HK-2 (cell line): ENCODE results near the gene CFAP20DC.
"Not testable (repeated sequence)": the region's sequence is repeated elsewhere in the genome, so short reads cannot be mapped to it uniquely, and the experiment has no call there.

Experiments
- DNase-seq: peaks from one replicate; pipeline ENCODE4 v3.0.0-alpha.2; 2018; ENCODE audit not compliant: unreplicated experiment

The CFAP20DC gene

GRCh38 chr3:58746758-58747157, 303.1 kb downstream of the CFAP20DC start:
- DNase-seq, result no peak

- no peak for DNase-seq
Measured at GRCh38 chr3:58743296-58743695, 306.5 kb downstream of the CFAP20DC start.

DNA sequence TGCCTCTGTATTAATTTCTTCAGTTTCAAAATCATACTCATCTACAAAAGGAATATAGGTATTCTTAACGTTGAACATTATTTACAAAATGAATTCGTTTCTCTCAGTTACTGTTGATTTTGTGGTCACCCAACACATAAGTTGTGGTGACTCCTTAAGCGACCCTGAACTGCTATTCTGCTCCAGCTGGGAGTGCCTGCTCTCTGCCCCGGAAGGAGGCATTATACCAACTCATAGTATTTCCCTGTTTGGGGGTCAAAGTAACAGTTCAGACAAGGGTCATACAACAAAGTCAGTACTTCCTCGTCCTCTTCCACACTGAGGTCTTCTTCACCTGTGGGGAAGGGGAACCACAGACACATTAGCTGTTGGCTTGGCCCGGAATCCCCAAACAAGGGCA, 307.6 kb downstream of the CFAP20DC start:
- DNase-seq, result no peak

DNA sequence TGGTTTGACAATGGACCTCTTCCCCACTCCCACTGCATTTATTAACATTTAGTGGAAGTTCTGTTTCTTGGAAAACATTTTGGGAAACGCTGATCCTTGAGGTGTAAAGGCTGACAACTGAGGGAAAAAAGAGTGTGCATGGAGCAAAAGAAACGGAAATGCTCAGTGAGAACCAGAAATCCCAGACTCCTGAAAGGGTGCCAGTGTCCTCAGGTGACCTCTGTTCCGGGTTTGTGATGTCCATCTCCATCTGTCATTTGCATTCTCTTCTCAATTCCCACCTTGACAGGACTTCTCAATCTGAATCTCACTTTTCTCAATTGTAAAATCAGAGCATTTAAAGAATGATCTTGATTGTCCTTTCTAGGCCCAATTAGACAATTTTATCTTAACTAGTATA, 312.2 kb downstream of the CFAP20DC start:
- DNase-seq, result no peak

DNA sequence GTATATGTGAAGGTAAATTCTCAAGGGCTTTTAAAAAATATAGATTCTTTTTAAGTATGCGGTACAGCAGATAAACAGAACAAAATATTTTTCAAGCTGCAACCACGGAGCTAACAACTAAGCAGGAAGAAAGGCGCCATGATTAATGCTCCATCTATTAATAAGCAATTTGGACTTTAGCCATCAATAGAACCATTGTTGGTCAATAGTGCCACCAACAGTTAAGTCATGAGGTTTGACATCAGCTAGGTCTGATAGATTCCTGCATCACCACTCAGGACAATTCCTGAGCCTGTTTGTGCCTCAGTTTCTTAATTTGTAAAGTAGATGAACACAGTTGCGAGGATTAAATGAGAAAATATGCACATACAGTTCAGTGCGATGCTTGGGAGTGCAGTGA, 318.2 kb downstream of the CFAP20DC start:
- DNase-seq, result no peak

- DNase-seq, result no peak
Measured at GRCh38 chr3:58728723-58729122, 321.1 kb downstream of the CFAP20DC start.

GRCh38 chr3:58725326-58725853, 324.4 kb downstream of the CFAP20DC start:
- DNase-seq, result no peak

DNA sequence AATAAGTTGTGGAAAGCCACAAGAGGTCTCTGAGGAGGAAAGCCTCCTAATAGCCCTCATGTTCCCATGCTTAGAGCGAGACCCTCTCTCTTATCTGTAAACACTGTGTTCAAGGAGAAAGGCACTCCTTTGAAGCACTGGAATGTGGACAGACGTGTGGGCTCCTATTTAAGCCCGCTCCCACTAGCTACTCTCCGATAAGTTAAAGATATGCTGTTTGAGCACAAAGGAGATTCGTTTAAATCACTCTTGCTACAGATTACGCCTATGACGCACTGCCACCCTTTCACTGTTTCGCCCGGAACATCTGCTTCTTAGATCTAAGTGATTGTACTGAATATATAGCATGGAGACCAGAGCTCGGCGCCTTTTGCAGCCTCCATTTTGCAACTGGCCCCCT, 325.5 kb downstream of the CFAP20DC start:
- DNase-seq, result no peak

GRCh38 chr3:58723173-58723572, 326.7 kb downstream of the CFAP20DC start:
- DNase-seq, result no peak

DNA sequence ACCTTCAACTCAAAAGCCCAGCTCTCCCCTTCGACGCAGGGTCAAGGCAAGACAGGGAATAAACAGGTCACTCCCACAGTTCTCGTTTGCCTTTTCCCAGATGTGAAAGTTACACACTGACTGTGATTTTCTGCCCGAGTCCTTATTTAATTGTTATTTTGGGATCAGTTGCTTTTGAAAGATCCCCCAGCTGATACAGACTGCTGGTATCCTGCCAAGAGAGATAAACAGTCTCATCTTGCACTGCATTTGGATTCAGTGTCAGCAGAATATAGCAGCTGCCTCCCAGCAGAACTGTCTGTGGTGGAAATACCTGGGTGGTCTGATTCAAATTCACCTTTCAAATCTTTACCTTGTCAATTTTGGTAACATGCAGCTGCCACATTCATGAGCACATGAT, 327.3 kb downstream of the CFAP20DC start:
- DNase-seq, result no peak

DNA sequence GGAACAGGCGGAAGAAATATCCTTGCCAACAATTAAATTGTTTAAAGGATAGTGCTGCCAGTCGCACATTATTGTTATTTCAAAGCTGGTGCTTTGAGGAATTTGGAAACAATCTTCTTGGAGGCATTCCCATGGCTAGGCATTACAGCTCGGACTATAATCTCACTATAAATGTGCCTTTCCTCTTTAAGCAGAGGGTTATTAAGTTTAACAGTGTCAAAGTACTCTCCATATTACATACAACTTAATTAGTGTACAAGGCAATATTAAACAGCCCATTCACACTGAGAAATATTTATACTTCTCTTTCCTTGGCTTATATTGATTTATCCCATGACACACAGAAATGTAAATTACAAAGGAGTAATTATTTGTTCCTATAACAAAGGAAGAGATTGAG, 329.3 kb downstream of the CFAP20DC start:
- no peak for DNase-seq

GRCh38 chr3:58719684-58720083, 330.1 kb downstream of the CFAP20DC start:
- DNase-seq, result no peak

- DNase-seq, result no peak
Measured at GRCh38 chr3:58713715-58714401, 336.0 kb downstream of the CFAP20DC start.

DNA sequence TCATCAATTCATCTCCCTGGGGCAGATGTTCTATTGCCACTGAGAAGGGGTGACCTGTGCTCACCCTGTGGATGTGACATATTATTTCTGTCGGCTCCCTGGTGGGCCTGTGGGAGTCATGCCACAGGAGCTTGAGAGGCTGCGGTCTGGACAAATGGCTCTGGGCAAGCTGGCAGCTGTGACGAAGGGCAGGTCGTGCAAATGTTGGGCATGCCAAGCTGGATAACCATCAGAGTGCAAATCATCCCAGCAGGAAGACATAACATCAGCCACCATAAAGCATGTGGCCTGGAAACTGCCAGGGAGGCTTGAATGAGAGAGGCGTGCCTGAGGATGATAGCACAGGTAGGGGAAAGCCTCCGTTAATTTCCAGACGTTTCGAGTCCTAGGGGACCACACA, 338.0 kb downstream of the CFAP20DC start:
- no peak for DNase-seq

GRCh38 chr3:58708983-58709382, 340.8 kb downstream of the CFAP20DC start:
- not testable (repeated sequence) for DNase-seq

- DNase-seq, result no peak
Measured at GRCh38 chr3:58708116-58708791, 341.6 kb downstream of the CFAP20DC start.

GRCh38 chr3:58707390-58707930, 342.4 kb downstream of the CFAP20DC start:
- no peak for DNase-seq

- DNase-seq, result no peak
Measured at GRCh38 chr3:58706395-58707167, 343.2 kb downstream of the CFAP20DC start.

GRCh38 chr3:58704745-58705144, 345.1 kb downstream of the CFAP20DC start:
- DNase-seq, result no peak

GRCh38 chr3:58704304-58704703, 345.5 kb downstream of the CFAP20DC start:
- not testable (repeated sequence) for DNase-seq

- no peak for DNase-seq
Measured at GRCh38 chr3:58698246-58698645, 351.6 kb downstream of the CFAP20DC start.

GRCh38 chr3:58697561-58697960, 352.3 kb downstream of the CFAP20DC start:
- DNase-seq, result no peak
